K562 (cell line): ENCODE measurements around the gene NOX5. TPM values are rescaled to one million over a fixed set of nuclear protein-coding genes. Genes with fewer than 3 reads are reported as not detected.
A peak's percentile ranks its signal among the peaks of the same experiment; 100 is the strongest.

Experiments used
- CREM ChIP-seq: IDR thresholded peaks from 2 replicates; pipeline ENCODE4 v1.6.1; 2014; ENCODE audit warnings: antibody characterized with exemption, low read depth
- CXXC5 ChIP-seq: fragments of 250-450 bp; sonication (Bioruptor Pico); IDR thresholded peaks from 2 replicates; pipeline ENCODE4 v1.8.0; 2022; ENCODE audit warnings: inconsistent platforms, mild to moderate bottlenecking, moderate library complexity
- ETV6 ChIP-seq, 3 experiments: fragments of 150-350 bp in 1 of 3; sonication (generic) in 1 of 3; formaldehyde crosslinking in 1 of 3; IDR thresholded peaks; 2 replicates each; pipeline versions ENCODE4 v1.6.1 to v1.8.0; 2014 to 2022; ENCODE audit warnings: borderline replicate concordance in 2 of 3, low read depth in 2 of 3, antibody characterized with exemption in 1 of 3, low read length in 1 of 3, mild to moderate bottlenecking in 1 of 3, missing genetic modification reagents in 1 of 3
- FOSL1 ChIP-seq: fragments of 200-800 bp; sonication (Bioruptor generic); conservative IDR thresholded peaks from 2 replicates; pipeline ENCODE4 v1.6.1; 2016; ENCODE audit warnings: missing genetic modification characterization, missing compliant biosample characterization
- FOXA3 ChIP-seq, 2 experiments: fragments of 450-650 bp in 1 of 2; sonication (generic) in 1 of 2; formaldehyde crosslinking; IDR thresholded peaks in 1 of 2; conservative IDR thresholded peaks in 1 of 2; 2 replicates each; pipeline versions ENCODE4 v1.4.0 to v1.8.0; 2020 to 2022; ENCODE audit warnings: mild to moderate bottlenecking in 2 of 2, missing genetic modification reagents in 1 of 2
- HDAC3 ChIP-seq: fragments of 450-650 bp; IDR thresholded peaks from 2 replicates; pipeline ENCODE4 v1.6.1; 2018; ENCODE audit warnings: borderline replicate concordance, mild to moderate bottlenecking, moderate library complexity; ENCODE audit not compliant: partially characterized antibody
- HMG20A ChIP-seq: fragments of 450-650 bp; formaldehyde crosslinking; conservative IDR thresholded peaks from 2 replicates; pipeline ENCODE4 v1.4.0; 2020; ENCODE audit warnings: mild to moderate bottlenecking, mixed read lengths
- MIER1 ChIP-seq: fragments of 450-650 bp; IDR thresholded peaks from 2 replicates; pipeline ENCODE4 v1.6.1; 2016; ENCODE audit warnings: antibody characterized with exemption, mild to moderate bottlenecking, low read depth
- MNT ChIP-seq, 2 experiments: fragments of 450-650 bp; conservative IDR thresholded peaks; 2 replicates each; pipeline ENCODE4 v1.6.1; 2017; ENCODE audit warnings: mild to moderate bottlenecking in 2 of 2, moderate library complexity in 2 of 2
- MTA1 ChIP-seq: fragments of 450-650 bp; IDR thresholded peaks from 2 replicates; pipeline ENCODE4 v1.6.1; 2017; ENCODE audit warnings: borderline replicate concordance
- NFRKB ChIP-seq: fragments of 450-650 bp; IDR thresholded peaks from 2 replicates; pipeline ENCODE4 v1.6.1; 2016; ENCODE audit warnings: low read depth
- NRF1 ChIP-seq, 2 experiments: fragments of 450-650 bp; IDR thresholded peaks in 1 of 2; conservative IDR thresholded peaks in 1 of 2; 2 replicates each; pipeline ENCODE4 v1.6.1; 2014; ENCODE audit warnings: mild to moderate bottlenecking in 2 of 2
- PTRF ChIP-seq: fragments of 450-650 bp; IDR thresholded peaks from 2 replicates; pipeline ENCODE4 v1.6.1; 2016; ENCODE audit warnings: mild to moderate bottlenecking, missing genetic modification characterization, missing compliant biosample characterization
- SIN3A ChIP-seq, 2 experiments: fragments of 150-350 bp in 1 of 2; IDR thresholded peaks; 2 replicates each; pipeline ENCODE4 v1.6.1; 2011 to 2016; ENCODE audit warnings: borderline replicate concordance in 2 of 2, low read depth in 2 of 2, low read length in 2 of 2, mild to moderate bottlenecking in 2 of 2, moderate library complexity in 2 of 2; ENCODE audit not compliant: control insufficient read depth in 1 of 2
- TGIF2 ChIP-seq: sonication (generic); formaldehyde crosslinking; IDR thresholded peaks from 2 replicates; pipeline ENCODE4 v1.8.1; 2022; ENCODE audit warnings: mild to moderate bottlenecking, missing genetic modification reagents, moderate library complexity
- ZBED1 ChIP-seq: IDR thresholded peaks from 2 replicates; pipeline ENCODE4 v1.6.1; 2014
- ZNF224 ChIP-seq: sonication (generic); formaldehyde crosslinking; IDR thresholded peaks from 2 replicates; pipeline ENCODE4 v1.8.0; 2022; ENCODE audit warnings: mild to moderate bottlenecking, missing genetic modification reagents
- ZNF445 ChIP-seq: fragments of 250-450 bp; sonication (Bioruptor Pico); IDR thresholded peaks from 2 replicates; pipeline ENCODE4 v1.4.0; 2020; ENCODE audit warnings: low read depth, mild to moderate bottlenecking, moderate library complexity
- ZNF518B ChIP-seq: fragments of 250-450 bp; sonication (Bioruptor Pico); IDR thresholded peaks from 2 replicates; pipeline ENCODE4 v1.5.0; 2021; ENCODE audit warnings: mild to moderate bottlenecking, moderate library complexity
- ZNF668 ChIP-seq: fragments of 250-450 bp; sonication (Bioruptor Pico); IDR thresholded peaks from 2 replicates; pipeline ENCODE4 v1.8.0; 2022; ENCODE audit warnings: mild to moderate bottlenecking, inconsistent platforms
- polyA plus RNA-seq, 8 experiments: library from polyadenylated mRNA; depleted of rRNA in 4 of 8; stranded (reverse) in 5 of 8; unstranded in 3 of 8; fragments of >200 nt; fragmentation: Nextera tagmentation in 2 of 8; fragmentation: Illumina TruSeq in 1 of 8; extraction: Ambion mirVana in 2 of 8; extraction: Trizol in 1 of 8; gene quantifications; 2 replicates each; pipeline versions ENCODE4 v1.2.1 to v1.2.3, GENCODE V29; 2011 to 2014; ENCODE audit warnings: inconsistent platforms in 1 of 8, missing spikeins in 1 of 8
- total RNA-seq, 7 experiments: library from RNA; depleted of rRNA in 6 of 7; stranded (reverse); fragments of >200 nt in 6 of 7; fragmentation: Illumina TruSeq in 2 of 7; extraction: Trizol in 2 of 7; gene quantifications; 2 replicates each; pipeline versions ENCODE4 v1.2.1 to v1.2.3, GENCODE V29; 2011 to 2021; ENCODE audit warnings: low replicate concordance in 1 of 7
- TF ChIP-seq, protein P1 (sequence below): fragments of 450-650 bp; IDR thresholded peaks from 2 replicates; pipeline ENCODE4 v1.7.1; 2018; ENCODE audit warnings: mild to moderate bottlenecking, low read depth; ENCODE audit not compliant: partially characterized antibody

Gene NOX5
- total and polyA plus RNA-seq, 9 of the 15 experiments (the other 6 are each of a cell fraction or from before 2014, with no cell fraction given): 0.01 TPM; not detected in 8

DNA sequence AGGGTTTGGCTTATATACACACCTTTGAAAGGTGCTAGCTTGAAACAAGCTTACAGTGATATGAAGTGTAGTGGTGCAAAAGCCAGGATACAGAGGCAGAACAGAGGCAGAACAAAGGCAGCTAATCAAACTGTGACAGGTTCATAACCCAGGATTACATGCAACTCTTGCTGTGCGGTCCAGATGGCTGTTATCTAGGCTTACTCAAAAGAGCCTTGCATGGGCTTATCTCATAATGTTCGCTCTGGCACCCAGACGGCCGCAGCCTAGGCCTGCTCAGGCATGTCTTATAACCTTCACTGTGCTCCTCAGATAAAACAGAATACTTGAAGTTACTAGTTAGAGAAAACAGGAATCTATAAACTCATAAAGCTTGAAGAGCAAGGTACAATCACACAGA is 22.8 kb upstream of the NOX5 start (continued):
- peak in 1 of 2 experiments; percentile 33; a peak in 1 of 4 replicates for TF ChIP-seq FOXA3 (CRISPR knock-in tag; conservative IDR thresholded peaks at IDR 0.05 in 1 of 2, IDR thresholded peaks at IDR 0.05 in 1 of 2)
- TF ChIP-seq CREM: peak; percentile 77
- TF ChIP-seq SIN3A (IDR thresholded peaks at IDR 0.05; ENCODE audit: borderline replicate concordance in 2 of 2, control insufficient read depth in 1 of 2, low read depth in 2 of 2, low read length in 2 of 2): no peak
- no peak for TF ChIP-seq MIER1
- TF ChIP-seq NFRKB: no peak
- peak; percentile 32 to 66; a peak in 3 of 4 replicates for TF ChIP-seq MNT (conservative IDR thresholded peaks at IDR 0.05)
- TF ChIP-seq ZBED1: peak; percentile 93
- no peak for TF ChIP-seq ZNF224
- no peak for TF ChIP-seq ZNF445 (CRISPR knock-in tag)
- TF ChIP-seq ZNF518B (CRISPR knock-in tag): no peak
- TF ChIP-seq ZNF668: no peak
- peak; percentile 74; the same call in 1 of the 2 replicates for TF ChIP-seq MTA1
- 0 out of 4 replicates have a peak, but pooled peaks of 1 of the 2 experiments have one; percentile 55 for TF ChIP-seq ETV6 (IDR thresholded peaks at IDR 0.05; ENCODE audit: borderline replicate concordance in 1 of 2, low read depth in 2 of 2, low read length in 1 of 2)
- TF ChIP-seq ETV6 (CRISPR knock-in tag; IDR thresholded peaks at IDR 0.05; ENCODE audit: borderline replicate concordance): no peak
- TF ChIP-seq HDAC3: peak; percentile 95
- TF ChIP-seq, protein P1, sequence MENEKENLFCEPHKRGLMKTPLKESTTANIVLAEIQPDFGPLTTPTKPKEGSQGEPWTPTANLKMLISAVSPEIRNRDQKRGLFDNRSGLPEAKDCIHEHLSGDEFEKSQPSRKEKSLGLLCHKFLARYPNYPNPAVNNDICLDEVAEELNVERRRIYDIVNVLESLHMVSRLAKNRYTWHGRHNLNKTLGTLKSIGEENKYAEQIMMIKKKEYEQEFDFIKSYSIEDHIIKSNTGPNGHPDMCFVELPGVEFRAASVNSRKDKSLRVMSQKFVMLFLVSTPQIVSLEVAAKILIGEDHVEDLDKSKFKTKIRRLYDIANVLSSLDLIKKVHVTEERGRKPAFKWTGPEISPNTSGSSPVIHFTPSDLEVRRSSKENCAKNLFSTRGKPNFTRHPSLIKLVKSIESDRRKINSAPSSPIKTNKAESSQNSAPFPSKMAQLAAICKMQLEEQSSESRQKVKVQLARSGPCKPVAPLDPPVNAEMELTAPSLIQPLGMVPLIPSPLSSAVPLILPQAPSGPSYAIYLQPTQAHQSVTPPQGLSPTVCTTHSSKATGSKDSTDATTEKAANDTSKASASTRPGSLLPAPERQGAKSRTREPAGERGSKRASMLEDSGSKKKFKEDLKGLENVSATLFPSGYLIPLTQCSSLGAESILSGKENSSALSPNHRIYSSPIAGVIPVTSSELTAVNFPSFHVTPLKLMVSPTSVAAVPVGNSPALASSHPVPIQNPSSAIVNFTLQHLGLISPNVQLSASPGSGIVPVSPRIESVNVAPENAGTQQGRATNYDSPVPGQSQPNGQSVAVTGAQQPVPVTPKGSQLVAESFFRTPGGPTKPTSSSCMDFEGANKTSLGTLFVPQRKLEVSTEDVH: no peak
- no peak for TF ChIP-seq PTRF
- TF ChIP-seq HMG20A (CRISPR knock-in tag): no peak
- no peak for TF ChIP-seq TGIF2 (CRISPR knock-in tag)
- peak; percentile 73 to 77 for TF ChIP-seq NRF1 (conservative IDR thresholded peaks at IDR 0.05 in 1 of 2, IDR thresholded peaks at IDR 0.05 in 1 of 2)
- peak; percentile 98 for TF ChIP-seq CXXC5
- TF ChIP-seq FOSL1: peak; percentile 70
